Large intestine (tissue), 3 donors: Measurements from ENCODE around the gene TMUB1. TPM values are rescaled to one million over a fixed set of nuclear protein-coding genes. Genes with fewer than 3 reads are reported as not detected.
A peak's percentile ranks its signal among the peaks of the same experiment; 100 is the strongest.

Source experiments
- DNase-seq, 2 donors: peaks; one replicate each; pipeline versions ENCODE4 v3.0.0 to v3.0.0-alpha.2; 2013
- H3K27ac ChIP-seq: one replicate; pipeline ENCODE4 v1.5.1; 2013; ENCODE audit warnings: low read length
- H3K27me3 ChIP-seq: 2 replicates; pipeline ENCODE4 v1.6.1; 2013; ENCODE audit warnings: low read length; ENCODE audit not compliant: control insufficient read depth, insufficient read depth
- H3K36me3 ChIP-seq: 2 replicates; pipeline ENCODE4 v1.6.1; 2013; ENCODE audit warnings: low read length; ENCODE audit not compliant: control insufficient read depth, insufficient read depth
- H3K4me1 ChIP-seq: one replicate; pipeline ENCODE4 v1.6.1; 2013; ENCODE audit warnings: low read length; ENCODE audit not compliant: control insufficient read depth, insufficient read depth
- H3K4me3 ChIP-seq: one replicate; pipeline ENCODE4 v1.5.1; 2013; ENCODE audit warnings: low read length
- H3K9me3 ChIP-seq: one replicate; pipeline ENCODE4 v1.6.1; 2013; ENCODE audit warnings: mild to moderate bottlenecking, low read depth, low read length, moderate library complexity; ENCODE audit not compliant: control insufficient read depth
- WGBS: methylation state at CpG from one replicate; pipeline ENCODE4 v1.1.5; 2013; ENCODE audit warnings: low lambda C conversion rate; ENCODE audit not compliant: insufficient coverage; 5-methylcytosine and 5-hydroxymethylcytosine counted together
- polyA plus RNA-seq: library from polyadenylated mRNA; unstranded; fragments of 120-200 nt; gene quantifications from one replicate; pipeline ENCODE4 v1.2.1, GENCODE V29; 2013

The TMUB1 gene
- polyA plus RNA-seq, 1 donor = 61.8 TPM

DNA sequence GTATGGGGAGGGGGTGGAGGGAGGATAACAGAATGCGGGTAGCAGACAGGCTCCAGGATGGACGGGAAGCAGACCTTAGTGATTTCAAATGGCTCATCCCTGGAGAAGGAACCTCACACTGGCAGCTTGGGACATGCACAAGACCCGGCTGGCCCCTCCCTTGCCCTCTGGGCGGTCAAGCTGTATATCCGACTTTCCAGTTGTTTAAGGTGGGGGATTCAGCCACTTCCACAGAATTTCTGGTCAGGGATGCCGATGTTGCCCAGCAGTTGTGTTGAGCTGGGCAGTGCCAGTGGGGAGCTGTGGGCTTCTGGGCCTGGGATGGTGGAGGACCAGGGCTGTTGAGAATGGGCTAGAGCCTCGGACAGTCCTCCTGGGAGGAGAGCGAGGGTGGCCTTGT is 45.4 kb upstream of the TMUB1 start:
- Histone ChIP-seq H3K27ac (no peak overlapping the region), H3K27me3 (no peaks in the 10 kb centered on the region), H3K4me3 (no peak overlapping the region), H3K36me3 (peaks cover 67% of the 10 kb centered on the region), H3K9me3 (peaks cover 25% of the 10 kb centered on the region), H3K4me1 (peaks cover 22% of the 10 kb centered on the region)
- no peak for DNase-seq
- no CpG with 5 or more reads among the region's 8 CpGs for WGBS

GRCh38 chr7:151128144-151128543 is 44.9 kb upstream of the TMUB1 start:
- Histone ChIP-seq H3K9me3 (peaks cover 23% of the 10 kb centered on the region), H3K4me3 (no peak overlapping the region), H3K4me1 (peaks cover 22% of the 10 kb centered on the region), H3K36me3 (peaks cover 68% of the 10 kb centered on the region), H3K27me3 (no peaks in the 10 kb centered on the region), H3K27ac (no peak overlapping the region)
- WGBS = no CpG with 5 or more reads among the region's 14 CpGs
- no peak for DNase-seq

GRCh38 chr7:151126491-151127137 is 43.3 kb upstream of the TMUB1 start:
- peaks cover 22% of the 10 kb centered on the region for H3K4me1 ChIP-seq
- peaks cover 15% of the 10 kb centered on the region for H3K9me3 ChIP-seq
- WGBS = no CpG with 5 or more reads among the region's 19 CpGs
- DNase-seq = no peak
- no peaks in the 10 kb centered on the region for H3K27me3 ChIP-seq
- H3K36me3 ChIP-seq = peaks cover 59% of the 10 kb centered on the region
- H3K4me3 ChIP-seq = no peak overlapping the region
- no peak overlapping the region for H3K27ac ChIP-seq

- Histone ChIP-seq H3K9me3 (peaks cover 9% of the 10 kb centered on the region), H3K27me3 (no peaks in the 10 kb centered on the region), H3K4me1 (peaks cover 22% of the 10 kb centered on the region), H3K4me3 (peak overlapping the region; percentile 48), H3K27ac (no peak overlapping the region), H3K36me3 (peaks cover 58% of the 10 kb centered on the region)
- DNase-seq = peak in 1 of 2 donors; percentile 52
- no CpG with 5 or more reads among the region's 58 CpGs for WGBS
Measured at GRCh38 chr7:151125846-151126481, 42.7 kb upstream of the TMUB1 start.

DNA sequence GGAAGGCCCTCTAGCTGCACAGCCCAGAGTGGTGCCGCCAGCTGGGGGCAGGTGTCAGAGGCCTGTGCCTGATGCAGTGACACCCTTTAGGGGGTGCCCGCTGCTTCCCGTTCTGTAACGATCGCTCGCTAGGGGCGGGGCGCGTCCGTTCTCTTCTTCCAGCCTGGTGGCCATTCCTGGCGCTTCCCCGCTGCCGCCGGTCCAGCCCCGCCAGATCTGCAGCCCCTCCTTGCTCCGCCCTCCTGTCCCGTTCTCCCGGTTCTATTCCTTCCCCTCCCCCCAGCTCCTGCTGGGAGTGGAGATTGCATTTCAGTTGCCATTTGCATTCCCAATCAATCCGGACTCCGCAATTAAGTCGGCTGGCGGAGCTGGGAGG is 42.2 kb upstream of the TMUB1 start:
- Histone ChIP-seq H3K9me3 (peaks cover 7% of the 10 kb centered on the region), H3K27me3 (no peaks in the 10 kb centered on the region), H3K4me3 (peak overlapping the region; percentile 48), H3K4me1 (peaks cover 22% of the 10 kb centered on the region), H3K36me3 (peaks cover 58% of the 10 kb centered on the region), H3K27ac (no peak overlapping the region)
- no CpG with 5 or more reads among the region's 22 CpGs for WGBS
- DNase-seq = peak in 1 of 2 donors; percentile 51

DNA sequence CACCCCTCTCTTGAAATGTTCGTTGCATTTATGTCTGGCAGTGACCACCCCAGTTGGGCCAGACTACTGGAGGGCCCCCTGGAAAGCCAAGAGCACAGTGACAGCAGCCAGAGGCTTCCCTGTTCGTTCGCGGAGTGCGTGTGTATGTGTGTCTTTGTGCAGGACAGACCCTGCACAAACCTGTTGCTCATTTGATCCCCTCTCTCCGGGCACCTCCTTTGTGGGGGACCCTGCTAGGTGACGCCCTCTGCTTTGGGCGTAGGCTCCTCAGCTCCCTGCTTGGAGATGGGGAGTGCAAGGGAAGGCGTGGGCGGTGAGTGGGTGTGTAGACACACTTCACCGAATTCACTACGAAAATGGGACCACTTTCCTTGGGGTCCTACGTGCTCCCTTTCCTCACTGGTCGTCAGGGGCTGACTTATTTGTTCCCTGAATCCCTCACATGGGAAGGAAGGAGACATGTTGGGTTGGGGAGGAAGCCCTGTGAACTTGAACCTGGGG is 41.7 kb upstream of the TMUB1 start:
- no peak overlapping the region for H3K27ac ChIP-seq
- peak overlapping the region; percentile 48 for H3K4me3 ChIP-seq
- no peaks in the 10 kb centered on the region for H3K27me3 ChIP-seq
- peaks cover 18% of the 10 kb centered on the region for H3K4me1 ChIP-seq
- H3K9me3 ChIP-seq = peaks cover 7% of the 10 kb centered on the region
- WGBS = 90% methylated on average over 2 of the region's 14 CpGs
- no peak for DNase-seq
- peaks cover 58% of the 10 kb centered on the region for H3K36me3 ChIP-seq

- Histone ChIP-seq H3K27ac (no peak overlapping the region), H3K9me3 (peaks cover 7% of the 10 kb centered on the region), H3K36me3 (peaks cover 60% of the 10 kb centered on the region), H3K27me3 (no peaks in the 10 kb centered on the region), H3K4me3 (no peak overlapping the region), H3K4me1 (peaks cover 15% of the 10 kb centered on the region)
- no CpG with 5 or more reads among the region's 7 CpGs for WGBS
- no peak for DNase-seq
Measured at GRCh38 chr7:151124481-151124880, 41.2 kb upstream of the TMUB1 start.

DNA sequence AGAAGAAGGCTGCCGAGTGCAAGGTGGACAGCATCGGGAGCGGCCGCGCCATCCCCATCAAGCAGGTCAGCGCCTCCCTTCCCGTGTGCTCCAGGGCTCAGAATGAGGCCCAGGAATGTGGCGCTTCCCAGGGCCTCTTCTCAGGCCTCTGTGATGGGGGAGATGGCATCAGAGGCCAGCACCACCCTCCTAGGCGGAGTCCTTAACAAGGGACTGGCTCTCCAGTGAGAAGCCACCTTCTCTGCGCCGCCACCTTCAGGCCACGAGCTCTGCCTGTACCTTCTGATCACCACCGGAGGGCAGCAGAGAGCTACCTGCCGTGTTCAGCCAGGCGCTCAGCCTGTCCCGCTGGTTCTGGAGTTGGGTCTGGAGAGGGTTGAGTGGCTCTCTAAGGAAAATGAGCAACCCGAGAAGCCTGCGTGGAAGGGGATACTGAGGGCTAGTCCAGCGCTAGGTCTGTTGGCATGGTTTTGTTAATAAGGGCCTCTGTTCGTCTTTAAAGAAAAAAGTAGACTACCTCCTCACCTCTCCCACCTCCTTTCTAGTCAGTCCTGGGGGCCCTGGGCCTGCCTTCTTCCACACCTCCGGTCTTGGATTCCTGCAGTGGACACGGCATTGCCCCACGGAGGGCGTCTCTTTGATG is 40.6 kb upstream of the TMUB1 start:
- Histone ChIP-seq H3K4me1 (peaks cover 12% of the 10 kb centered on the region), H3K27ac (no peak overlapping the region), H3K4me3 (no peak overlapping the region), H3K36me3 (peaks cover 61% of the 10 kb centered on the region), H3K27me3 (no peaks in the 10 kb centered on the region), H3K9me3 (peaks cover 7% of the 10 kb centered on the region)
- DNase-seq = peak; percentile 70 to 77
- no CpG with 5 or more reads among the region's 24 CpGs for WGBS

GRCh38 chr7:151123158-151123821 is 40.0 kb upstream of the TMUB1 start:
- Histone ChIP-seq H3K27ac (no peak overlapping the region), H3K9me3 (peaks cover 7% of the 10 kb centered on the region), H3K4me1 (peaks cover 12% of the 10 kb centered on the region), H3K36me3 (peaks cover 61% of the 10 kb centered on the region), H3K27me3 (no peaks in the 10 kb centered on the region), H3K4me3 (no peak overlapping the region)
- no peak for DNase-seq
- 81% methylated on average over 3 of the region's 50 CpGs for WGBS

- H3K27ac ChIP-seq = no peak overlapping the region
- peaks cover 61% of the 10 kb centered on the region for H3K36me3 ChIP-seq
- no peaks in the 10 kb centered on the region for H3K27me3 ChIP-seq
- DNase-seq = no peak
- H3K9me3 ChIP-seq = peaks cover 7% of the 10 kb centered on the region
- peaks cover 12% of the 10 kb centered on the region for H3K4me1 ChIP-seq
- no peak overlapping the region for H3K4me3 ChIP-seq
- WGBS = no CpG with 5 or more reads among the region's 29 CpGs
Measured at GRCh38 chr7:151122796-151123157, 39.5 kb upstream of the TMUB1 start.
